ENCODE results near the gene COL18A1.

Gene COL18A1

DNA sequence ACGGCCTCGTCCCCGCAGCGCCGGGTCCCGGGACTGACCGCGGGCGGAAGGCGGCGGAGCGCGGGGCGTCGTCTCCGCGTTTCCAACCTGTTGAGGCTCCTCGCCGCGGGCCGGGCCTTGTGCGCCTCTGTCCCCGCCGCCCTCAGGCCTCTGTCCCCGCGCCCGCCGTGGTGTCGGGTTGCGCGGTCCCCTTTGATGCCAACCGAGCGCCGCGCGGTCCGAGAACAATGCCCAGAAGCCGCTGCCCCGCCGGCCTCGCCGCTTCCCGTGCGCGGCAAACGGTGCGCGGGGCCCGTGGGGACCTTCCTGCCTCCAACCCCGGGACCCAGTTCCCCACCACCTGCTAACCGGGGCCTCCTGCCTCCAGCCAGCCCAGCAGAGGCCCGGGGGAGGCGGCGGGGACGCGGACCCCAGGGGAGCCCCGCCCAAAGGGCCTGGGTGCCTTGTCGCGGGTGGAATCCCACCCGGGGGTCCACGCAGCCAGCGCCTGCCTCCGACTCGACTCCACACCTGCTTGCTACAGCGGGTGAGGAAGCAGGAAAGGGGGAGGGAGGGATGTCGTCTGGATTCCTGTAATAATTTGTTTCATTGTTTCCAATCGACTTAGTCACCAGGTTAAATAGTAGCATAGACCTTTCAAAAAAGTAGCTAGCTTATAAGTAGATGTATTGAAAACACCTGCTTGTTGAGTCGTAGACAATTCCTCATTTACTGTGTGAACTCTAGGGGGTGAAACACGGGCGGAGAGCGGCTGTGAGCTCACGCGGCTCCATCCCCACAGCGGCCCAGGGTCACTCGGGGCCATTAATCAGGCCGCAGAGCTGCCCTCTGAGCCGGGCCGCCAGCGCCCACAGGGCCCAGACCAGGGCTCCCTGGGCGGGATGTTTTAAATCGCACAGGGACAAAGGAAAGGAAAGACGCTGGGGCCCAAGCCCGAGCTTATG, 1.1 kb downstream of the COL18A1 start:
- no peaks in the 10 kb centered on the region for H3K27me3 ChIP-seq (replicated peaks; ENCODE audit: control insufficient read depth, insufficient read depth, low read length)
- peaks cover 8% of the 10 kb centered on the region for H3K9me3 ChIP-seq (ENCODE audit: control insufficient read depth, low read length)
- no peaks in the 10 kb centered on the region for H3K36me3 ChIP-seq (ENCODE audit: control insufficient read depth, insufficient read depth, low read length, severe bottlenecking)
- H3K4me1 ChIP-seq (ENCODE audit: control insufficient read depth, insufficient read depth, low read length), result peaks cover 25% of the 10 kb centered on the region
- H3K4me3 ChIP-seq (ENCODE audit: low read length), result peak overlapping the region; percentile 73
- peak; percentile 71 for DNase-seq (ENCODE audit: low read depth)
- H3K9ac ChIP-seq (ENCODE audit: low read length), result peak overlapping the region; percentile 64

DNA sequence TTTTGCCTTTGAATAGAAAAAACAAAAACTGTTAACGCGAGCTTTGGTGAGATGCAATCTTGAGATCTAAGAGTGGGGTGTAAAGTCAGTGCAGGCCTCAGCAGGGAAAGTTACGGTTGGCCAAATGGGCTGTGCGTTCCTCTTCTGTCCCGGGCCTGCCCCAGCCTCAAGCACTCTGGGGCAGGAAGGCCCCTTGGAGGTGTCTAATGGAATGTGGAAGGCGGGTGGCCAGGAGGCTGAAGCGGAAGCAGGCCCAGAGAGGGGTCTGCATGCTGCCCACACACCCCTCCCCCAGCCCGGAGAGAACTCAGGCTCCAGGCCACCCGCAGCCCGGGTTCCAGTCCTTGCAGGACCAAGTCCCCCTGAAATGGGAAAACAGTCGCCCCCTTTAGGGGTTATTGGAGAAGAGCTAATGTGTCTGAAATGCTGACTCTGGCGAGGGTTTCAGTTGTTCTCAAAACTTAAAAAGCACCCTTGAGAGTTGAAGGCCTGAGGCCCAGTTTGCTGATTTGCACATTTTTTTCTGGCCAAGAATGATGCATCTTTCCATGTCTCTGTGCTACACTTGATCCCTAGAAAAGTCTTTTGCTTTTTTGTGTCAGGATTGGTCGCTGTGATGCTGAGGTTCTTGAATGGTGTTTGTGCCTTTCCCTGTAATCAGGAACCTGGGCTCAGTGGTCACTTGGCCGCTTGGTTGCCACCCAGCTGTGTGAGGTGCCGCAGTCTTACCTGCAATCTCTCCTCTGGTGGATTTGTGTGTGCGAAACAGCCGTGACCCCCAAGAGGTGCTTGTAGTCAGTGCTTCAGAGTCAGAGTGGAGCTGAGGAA, 2.0 kb downstream of the COL18A1 start:
- H3K9me3 ChIP-seq (ENCODE audit: control insufficient read depth, low read length), result no peaks in the 10 kb centered on the region
- H3K4me1 ChIP-seq (ENCODE audit: control insufficient read depth, insufficient read depth, low read length), result peaks cover 25% of the 10 kb centered on the region
- no peak for DNase-seq (ENCODE audit: low read depth)
- H3K9ac ChIP-seq (ENCODE audit: low read length), result peak overlapping the region; percentile 64
- peak overlapping the region; percentile 73 for H3K4me3 ChIP-seq (ENCODE audit: low read length)
- no peaks in the 10 kb centered on the region for H3K27me3 ChIP-seq (replicated peaks; ENCODE audit: control insufficient read depth, insufficient read depth, low read length)
- no peaks in the 10 kb centered on the region for H3K36me3 ChIP-seq (ENCODE audit: control insufficient read depth, insufficient read depth, low read length, severe bottlenecking)

DNA sequence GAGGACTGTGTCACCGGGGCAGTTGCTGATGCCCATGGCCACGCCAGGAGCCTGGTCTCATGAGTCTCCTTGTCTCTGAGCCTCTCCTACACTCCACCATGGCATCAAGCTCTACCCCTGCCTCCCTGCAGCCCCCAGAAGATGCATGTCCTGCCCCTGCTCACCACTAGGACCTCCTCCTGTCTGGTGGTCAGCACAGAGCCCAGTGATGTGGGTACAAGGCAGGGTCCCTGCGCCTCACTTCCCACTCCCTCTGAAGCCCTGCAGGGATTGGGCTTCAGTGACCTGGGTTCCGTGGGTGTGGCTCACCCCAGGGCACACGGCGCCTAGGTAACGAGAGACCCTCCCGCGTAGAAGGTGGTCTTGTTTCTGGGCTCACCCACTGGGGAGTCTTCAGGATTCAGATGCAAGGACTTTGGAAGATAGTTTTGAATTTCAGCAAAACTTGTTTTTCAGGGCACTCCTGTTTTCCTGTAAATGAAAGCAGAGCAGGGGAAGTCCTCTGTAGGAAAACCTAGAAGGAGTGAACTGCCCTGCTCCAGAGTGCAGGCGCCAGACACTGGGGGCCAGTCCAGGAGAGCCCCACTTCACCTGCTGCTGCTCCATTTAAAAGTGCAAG, 2.8 kb downstream of the COL18A1 start:
- Histone ChIP-seq H3K9me3 (ENCODE audit: control insufficient read depth, low read length) (no peaks in the 10 kb centered on the region), H3K4me1 (ENCODE audit: control insufficient read depth, insufficient read depth, low read length) (peaks cover 25% of the 10 kb centered on the region), H3K4me3 (ENCODE audit: low read length) (no peak overlapping the region), H3K9ac (ENCODE audit: low read length) (peak overlapping the region; percentile 26), H3K36me3 (ENCODE audit: control insufficient read depth, insufficient read depth, low read length, severe bottlenecking) (no peaks in the 10 kb centered on the region), H3K27me3 (replicated peaks; ENCODE audit: control insufficient read depth, insufficient read depth, low read length) (no peaks in the 10 kb centered on the region)
- no peak for DNase-seq (ENCODE audit: low read depth)

DNA sequence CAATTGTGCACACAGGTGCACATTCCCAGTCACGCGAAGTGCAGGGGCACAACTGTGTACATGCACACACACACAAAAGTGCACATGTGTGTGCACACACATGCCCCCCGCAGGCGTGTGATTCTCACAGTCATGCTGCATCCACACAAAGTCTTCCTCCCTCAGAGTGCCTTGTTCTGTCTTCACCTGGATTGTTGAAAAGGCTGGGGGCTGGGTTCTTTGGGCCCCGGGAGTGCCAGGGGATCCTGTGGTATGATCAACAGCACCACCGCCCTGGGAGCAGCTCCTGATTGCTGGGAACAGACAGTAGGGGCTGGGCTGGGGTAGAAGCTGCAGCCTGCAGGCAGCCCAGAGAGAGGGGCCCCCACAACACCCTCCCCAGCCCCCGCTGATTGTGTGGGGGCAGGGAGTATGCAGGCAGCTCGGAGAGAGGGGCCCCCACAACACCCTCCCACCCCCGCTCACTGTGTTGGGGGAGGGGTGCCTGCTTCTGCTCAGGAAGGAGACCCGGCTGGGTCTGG, 3.4 kb downstream of the COL18A1 start:
- no peak for DNase-seq (ENCODE audit: low read depth)
- H3K27me3 ChIP-seq (replicated peaks; ENCODE audit: control insufficient read depth, insufficient read depth, low read length), result no peaks in the 10 kb centered on the region

DNA sequence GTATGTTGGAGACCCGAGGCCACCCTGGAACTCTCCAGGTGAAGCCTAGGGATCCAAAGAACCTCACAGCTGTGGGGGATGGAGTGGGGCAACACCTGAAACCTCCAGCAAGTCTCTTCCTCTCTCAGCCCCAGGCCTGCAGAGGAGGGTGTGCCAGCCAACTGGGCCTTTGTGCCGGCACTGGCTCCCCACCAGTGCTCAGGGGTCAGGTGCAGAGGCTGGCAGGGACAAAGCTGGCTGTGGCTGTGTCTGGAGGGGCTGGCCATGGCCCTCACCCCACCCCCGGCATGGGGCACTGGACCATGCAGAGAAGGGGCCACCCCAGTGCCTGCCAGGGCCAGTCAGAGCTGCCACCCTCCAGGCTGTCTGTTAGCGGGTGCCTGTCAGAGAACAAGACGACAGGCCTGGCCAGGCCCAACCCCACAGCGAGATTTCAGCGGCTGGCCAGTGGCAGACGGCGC, 3.9 kb downstream of the COL18A1 start:
- Histone ChIP-seq H3K9ac (ENCODE audit: low read length) (no peak overlapping the region), H3K9me3 (ENCODE audit: control insufficient read depth, low read length) (no peaks in the 10 kb centered on the region), H3K27me3 (replicated peaks; ENCODE audit: control insufficient read depth, insufficient read depth, low read length) (no peaks in the 10 kb centered on the region), H3K36me3 (ENCODE audit: control insufficient read depth, insufficient read depth, low read length, severe bottlenecking) (no peaks in the 10 kb centered on the region), H3K4me1 (ENCODE audit: control insufficient read depth, insufficient read depth, low read length) (peaks cover 25% of the 10 kb centered on the region), H3K4me3 (ENCODE audit: low read length) (no peak overlapping the region)
- DNase-seq (ENCODE audit: low read depth), result no peak

More for the DNA sequence above, 3.4 kb downstream of the COL18A1 start:
- no peaks in the 10 kb centered on the region for H3K36me3 ChIP-seq (ENCODE audit: control insufficient read depth, insufficient read depth, low read length, severe bottlenecking)
- no peak overlapping the region for H3K4me3 ChIP-seq (ENCODE audit: low read length)
- H3K4me1 ChIP-seq (ENCODE audit: control insufficient read depth, insufficient read depth, low read length), result peaks cover 25% of the 10 kb centered on the region
- no peak overlapping the region for H3K9ac ChIP-seq (ENCODE audit: low read length)
- H3K9me3 ChIP-seq (ENCODE audit: control insufficient read depth, low read length), result no peaks in the 10 kb centered on the region

DNA sequence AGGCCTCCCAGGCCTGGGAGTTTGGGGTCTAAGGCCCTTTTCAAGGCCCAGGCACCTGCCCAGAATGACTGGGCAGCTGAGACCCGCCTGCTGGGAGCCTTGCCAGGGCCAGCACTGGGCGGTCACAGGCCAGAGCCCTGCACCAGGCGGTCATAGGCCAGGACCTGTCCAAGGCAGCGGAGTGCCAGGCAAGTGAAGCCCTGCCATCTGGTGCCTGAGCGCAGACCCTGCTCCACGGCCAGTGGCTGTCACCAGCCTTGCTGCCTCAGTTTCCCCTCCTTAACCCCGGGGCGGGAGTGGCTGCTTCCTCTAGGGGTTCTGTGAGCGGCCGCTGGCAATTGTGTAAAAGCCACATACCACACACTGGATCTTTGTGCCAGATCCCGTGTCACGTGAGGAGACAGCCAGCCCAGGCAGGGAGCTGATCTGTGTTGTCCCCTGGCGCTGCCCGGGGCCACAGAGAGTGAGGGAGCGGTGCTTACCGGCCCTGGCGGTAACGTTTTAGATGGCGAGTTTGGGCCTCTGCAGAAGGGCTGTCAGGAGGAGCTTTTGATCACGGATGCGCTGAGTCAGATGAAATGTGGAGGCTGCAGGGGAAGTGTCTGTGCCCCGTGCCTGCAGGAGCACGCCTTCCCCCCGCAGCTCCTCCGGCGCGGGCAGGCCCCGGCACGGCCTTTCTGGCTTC, 4.6 kb downstream of the COL18A1 start:
- Histone ChIP-seq H3K4me1 (ENCODE audit: control insufficient read depth, insufficient read depth, low read length) (peaks cover 18% of the 10 kb centered on the region), H3K27me3 (replicated peaks; ENCODE audit: control insufficient read depth, insufficient read depth, low read length) (no peaks in the 10 kb centered on the region), H3K9ac (ENCODE audit: low read length) (no peak overlapping the region), H3K36me3 (ENCODE audit: control insufficient read depth, insufficient read depth, low read length, severe bottlenecking) (no peaks in the 10 kb centered on the region), H3K9me3 (ENCODE audit: control insufficient read depth, low read length) (no peaks in the 10 kb centered on the region), H3K4me3 (ENCODE audit: low read length) (no peak overlapping the region)
- DNase-seq (ENCODE audit: low read depth), result no peak

DNA sequence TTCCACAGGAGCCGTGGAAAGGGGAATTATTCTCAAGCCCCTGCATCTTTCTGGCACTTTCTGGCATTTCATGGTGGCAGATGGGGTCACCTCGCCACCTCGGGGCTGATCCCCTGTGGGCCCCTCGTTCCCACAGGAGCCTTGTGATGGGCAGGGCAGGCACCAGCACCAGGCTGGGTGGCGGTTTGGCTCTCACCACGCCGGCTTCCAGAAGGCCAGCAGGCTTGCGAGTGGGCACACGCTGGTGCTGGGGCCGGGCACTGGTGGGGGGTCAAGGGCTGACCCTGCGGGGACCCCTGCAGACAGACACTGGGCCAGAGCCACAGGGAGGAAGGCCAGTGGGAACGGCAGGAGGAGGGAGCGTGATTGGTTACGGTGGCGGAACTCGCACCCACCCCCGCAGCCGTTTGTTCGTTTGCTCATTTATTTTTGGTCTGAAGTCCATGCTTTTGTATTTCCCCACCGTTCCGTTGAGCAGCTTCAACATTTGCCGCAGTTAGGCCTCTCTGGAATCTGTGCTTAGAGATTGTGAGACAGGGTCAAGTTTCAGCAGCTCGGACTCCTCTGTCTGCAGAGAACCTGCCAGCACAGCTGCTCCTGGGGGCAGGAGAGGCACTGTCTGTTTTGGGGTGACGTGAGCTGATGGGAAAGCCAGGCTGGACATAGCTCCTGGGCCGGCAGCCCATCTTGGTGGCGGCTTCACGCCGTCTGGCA, 5.3 kb downstream of the COL18A1 start:
- H3K4me3 ChIP-seq (ENCODE audit: low read length), result no peak overlapping the region
- H3K9me3 ChIP-seq (ENCODE audit: control insufficient read depth, low read length), result no peaks in the 10 kb centered on the region
- H3K9ac ChIP-seq (ENCODE audit: low read length), result no peak overlapping the region
- DNase-seq (ENCODE audit: low read depth), result no peak
- H3K27me3 ChIP-seq (replicated peaks; ENCODE audit: control insufficient read depth, insufficient read depth, low read length), result no peaks in the 10 kb centered on the region
- H3K4me1 ChIP-seq (ENCODE audit: control insufficient read depth, insufficient read depth, low read length), result peaks cover 18% of the 10 kb centered on the region
- H3K36me3 ChIP-seq (ENCODE audit: control insufficient read depth, insufficient read depth, low read length, severe bottlenecking), result no peaks in the 10 kb centered on the region

DNA sequence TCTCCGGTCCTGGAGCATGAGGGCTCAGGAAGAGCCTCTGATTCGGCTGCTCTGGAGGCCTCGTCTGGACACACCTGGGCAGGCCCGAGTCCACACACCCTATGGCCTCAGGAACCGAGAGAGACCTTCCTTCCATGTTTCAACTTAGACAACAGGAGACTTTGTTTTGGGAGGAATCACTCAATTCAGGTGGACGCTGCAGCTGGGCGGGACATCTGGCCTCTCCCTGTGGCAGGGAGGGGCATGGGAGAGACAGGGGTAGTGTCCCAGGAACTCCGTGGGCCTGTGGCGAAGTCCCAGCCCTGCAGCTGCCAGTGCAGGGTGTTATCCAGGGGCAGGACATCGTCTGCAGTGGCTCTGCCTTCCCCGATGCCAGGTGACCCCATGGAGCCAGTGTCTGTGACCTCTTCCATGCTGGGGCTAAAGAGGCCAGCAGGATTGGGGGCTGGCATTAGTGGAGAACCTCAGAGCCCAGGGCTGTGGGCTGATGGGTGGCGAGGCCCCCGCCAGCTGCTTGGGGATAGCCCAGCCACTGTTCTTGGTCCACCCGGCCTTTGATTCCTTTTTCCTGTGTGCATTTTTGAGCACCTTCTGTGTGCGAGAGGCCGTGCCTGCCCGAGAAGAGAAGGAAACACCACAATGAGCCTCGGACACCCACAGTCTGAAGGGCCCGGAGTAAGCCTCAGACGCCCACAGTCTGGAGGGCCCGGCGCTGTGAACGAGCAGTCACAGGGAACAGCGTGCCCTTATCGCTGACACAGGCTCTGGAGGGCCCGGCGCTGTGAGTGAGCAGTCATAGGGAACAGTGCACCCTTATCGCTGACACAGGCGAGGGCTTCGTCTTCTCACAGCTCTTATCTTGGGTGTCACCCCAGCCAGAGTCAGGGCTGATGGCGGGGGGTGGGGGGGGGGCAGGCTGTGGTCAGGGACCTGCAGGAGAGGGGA, 6.2 kb downstream of the COL18A1 start:
- Histone ChIP-seq H3K9ac (ENCODE audit: low read length) (no peak overlapping the region), H3K9me3 (ENCODE audit: control insufficient read depth, low read length) (no peaks in the 10 kb centered on the region), H3K4me1 (ENCODE audit: control insufficient read depth, insufficient read depth, low read length) (peaks cover 17% of the 10 kb centered on the region), H3K36me3 (ENCODE audit: control insufficient read depth, insufficient read depth, low read length, severe bottlenecking) (no peaks in the 10 kb centered on the region), H3K27me3 (replicated peaks; ENCODE audit: control insufficient read depth, insufficient read depth, low read length) (no peaks in the 10 kb centered on the region), H3K4me3 (ENCODE audit: low read length) (no peak overlapping the region)
- DNase-seq (ENCODE audit: low read depth), result no peak

DNA sequence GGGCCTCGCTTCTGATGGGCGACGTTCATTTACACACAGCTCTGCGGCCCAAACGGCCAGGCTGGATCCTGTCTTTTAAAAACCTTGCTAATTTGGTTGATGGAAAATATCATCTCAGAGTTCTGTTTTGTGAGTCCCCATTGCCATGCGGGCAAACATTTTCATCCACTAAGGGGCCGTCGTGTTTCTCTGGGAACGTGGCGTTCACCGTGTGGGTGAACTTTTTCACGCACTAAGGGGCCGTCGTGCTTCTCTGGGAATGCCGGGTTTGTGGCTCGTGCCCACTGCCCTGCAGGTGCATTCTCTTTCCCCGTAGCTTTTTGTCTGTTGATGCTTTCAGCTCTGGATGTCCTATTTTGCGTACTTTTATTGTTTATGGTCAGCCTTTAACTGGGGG, 6.8 kb downstream of the COL18A1 start:
- Histone ChIP-seq H3K4me1 (ENCODE audit: control insufficient read depth, insufficient read depth, low read length) (peaks cover 10% of the 10 kb centered on the region), H3K36me3 (ENCODE audit: control insufficient read depth, insufficient read depth, low read length, severe bottlenecking) (no peaks in the 10 kb centered on the region), H3K9me3 (ENCODE audit: control insufficient read depth, low read length) (no peaks in the 10 kb centered on the region), H3K27me3 (replicated peaks; ENCODE audit: control insufficient read depth, insufficient read depth, low read length) (no peaks in the 10 kb centered on the region), H3K4me3 (ENCODE audit: low read length) (no peak overlapping the region), H3K9ac (ENCODE audit: low read length) (no peak overlapping the region)
- no peak for DNase-seq (ENCODE audit: low read depth)

Measured in adipocyte (in vitro differentiated cells).